ENCODE results near the gene VWF.

The VWF gene

GRCh38 chr12:6056406-6057240 is 67.8 kb downstream of the VWF start:
- no peak for DNase-seq (ENCODE audit: low read depth in 1 of 2, low spot score in 1 of 2)
- no peak overlapping the region for H3K27ac ChIP-seq (replicated peaks)
- peaks cover 3% of the 10 kb centered on the region for H3K27me3 ChIP-seq (ENCODE audit: insufficient read depth, poor library complexity, severe bottlenecking)
- TF ChIP-seq GABPA (IDR thresholded peaks at IDR 0.05; ENCODE audit: low read depth) (no peak), REST (IDR thresholded peaks at IDR 0.05; ENCODE audit: insufficient replicate concordance, low read depth) (no peak), SPI1 (IDR thresholded peaks at IDR 0.05; ENCODE audit: borderline replicate concordance, low read depth) (no peak), CTCF (IDR thresholded peaks at IDR 0.05; ENCODE audit: insufficient read depth, low read length) (no peak), POLR2AphosphoS5 (IDR thresholded peaks at IDR 0.05; ENCODE audit: low read depth) (no peak)
- H3K4me3 ChIP-seq (replicated peaks; ENCODE audit: insufficient read depth, low read length): no peak overlapping the region

GRCh38 chr12:6053541-6053940 is 70.9 kb downstream of the VWF start:
- H3K27me3 ChIP-seq (ENCODE audit: insufficient read depth, poor library complexity, severe bottlenecking): no peaks in the 10 kb centered on the region
- no peak for DNase-seq (ENCODE audit: low read depth in 1 of 2, low spot score in 1 of 2)
- TF ChIP-seq CTCF (IDR thresholded peaks at IDR 0.05; ENCODE audit: insufficient read depth, low read length): no peak
- TF ChIP-seq POLR2AphosphoS5 (IDR thresholded peaks at IDR 0.05; ENCODE audit: low read depth): no peak
- no peak for TF ChIP-seq REST (IDR thresholded peaks at IDR 0.05; ENCODE audit: insufficient replicate concordance, low read depth)
- TF ChIP-seq GABPA (IDR thresholded peaks at IDR 0.05; ENCODE audit: low read depth): no peak
- TF ChIP-seq SPI1 (IDR thresholded peaks at IDR 0.05; ENCODE audit: borderline replicate concordance, low read depth): no peak

GRCh38 chr12:6052940-6053329 is 71.5 kb downstream of the VWF start:
- H3K27ac ChIP-seq (replicated peaks): no peak overlapping the region
- H3K27me3 ChIP-seq (ENCODE audit: insufficient read depth, poor library complexity, severe bottlenecking): no peaks in the 10 kb centered on the region
- no peak for DNase-seq (ENCODE audit: low read depth in 1 of 2, low spot score in 1 of 2)
- H3K4me3 ChIP-seq (replicated peaks; ENCODE audit: insufficient read depth, low read length): no peak overlapping the region
- TF ChIP-seq SPI1 (IDR thresholded peaks at IDR 0.05; ENCODE audit: borderline replicate concordance, low read depth) (no peak), GABPA (IDR thresholded peaks at IDR 0.05; ENCODE audit: low read depth) (no peak), CTCF (IDR thresholded peaks at IDR 0.05; ENCODE audit: insufficient read depth, low read length) (no peak), POLR2AphosphoS5 (IDR thresholded peaks at IDR 0.05; ENCODE audit: low read depth) (no peak), REST (IDR thresholded peaks at IDR 0.05; ENCODE audit: insufficient replicate concordance, low read depth) (no peak)

More at GRCh38 chr12:6053541-6053940, 70.9 kb downstream of the VWF start:
- Histone ChIP-seq H3K27ac (replicated peaks) (no peak overlapping the region), H3K4me3 (replicated peaks; ENCODE audit: insufficient read depth, low read length) (no peak overlapping the region)
